DOHH2 (cell line): Measurements from ENCODE around the gene MAPKBP1.

ENCODE experiments used
- H3F3A ChIP-seq: fragments of 200-600 bp; sonication (generic), shearing (Covaris generic); 2 replicates; pipeline ENCODE4 v1.6.0; 2016; ENCODE audit warnings: antibody characterized with exemption, mild to moderate bottlenecking; ENCODE audit not compliant: control insufficient read depth, insufficient read depth
- H3K27ac ChIP-seq: fragments of 200-600 bp; sonication (generic); 2 replicates; pipeline ENCODE4 v1.5.1; 2014; ENCODE audit warnings: low read depth, mild to moderate bottlenecking, low read length, moderate library complexity
- H3K27me3 ChIP-seq: fragments of 200-600 bp; sonication (generic); 2 replicates; pipeline ENCODE4 v1.6.1; 2014; ENCODE audit warnings: mild to moderate bottlenecking, low read length, mixed read lengths; ENCODE audit not compliant: control insufficient read depth
- H3K36me3 ChIP-seq: fragments of 200-600 bp; sonication (generic); 2 replicates; pipeline ENCODE4 v1.6.1; 2014; ENCODE audit warnings: mild to moderate bottlenecking, low read length, moderate library complexity, mixed read lengths; ENCODE audit not compliant: control insufficient read depth
- H3K4me1 ChIP-seq: fragments of 200-600 bp; sonication (generic); 2 replicates; pipeline ENCODE4 v1.6.1; 2014; ENCODE audit warnings: mild to moderate bottlenecking, low read length, mixed read lengths; ENCODE audit not compliant: control insufficient read depth
- H3K4me2 ChIP-seq: fragments of 200-600 bp; sonication (generic); 2 replicates; pipeline ENCODE4 v1.6.0; 2014; ENCODE audit warnings: mild to moderate bottlenecking, low read length, moderate library complexity
- H3K4me3 ChIP-seq: fragments of 200-600 bp; sonication (generic); 2 replicates; pipeline ENCODE4 v1.5.1; 2014; ENCODE audit warnings: mild to moderate bottlenecking, low read length, mixed read lengths
- H3K79me2 ChIP-seq: fragments of 200-600 bp; sonication (generic); 2 replicates; pipeline ENCODE4 v1.6.1; 2014; ENCODE audit warnings: mild to moderate bottlenecking, low read length, mixed read lengths; ENCODE audit not compliant: control insufficient read depth
- H3K9me2 ChIP-seq: fragments of 200-600 bp; sonication (generic); replicated peaks from 2 replicates; pipeline ENCODE4 v1.6.1; 2014; ENCODE audit warnings: mild to moderate bottlenecking, low read length, mixed read lengths; ENCODE audit not compliant: control insufficient read depth
- H3K9me3 ChIP-seq: fragments of 200-600 bp; sonication (generic); 2 replicates; pipeline ENCODE4 v1.6.1; 2014; ENCODE audit warnings: antibody characterized with exemption, low read length, mixed read lengths; ENCODE audit not compliant: control insufficient read depth, insufficient read depth
- H4K20me1 ChIP-seq: fragments of 200-600 bp; sonication (generic); 2 replicates; pipeline ENCODE4 v1.6.0; 2014; ENCODE audit warnings: low read depth, mild to moderate bottlenecking, antibody characterized with exemption, low read length, moderate library complexity; ENCODE audit not compliant: control insufficient read depth, insufficient read depth
- CTCF ChIP-seq: fragments of 200-600 bp; sonication (generic); IDR thresholded peaks from one replicate; pipeline ENCODE4 v1.5.1; 2014; ENCODE audit warnings: antibody characterized with exemption, mild to moderate bottlenecking, low read depth, low read length; ENCODE audit not compliant: poor library complexity, severe bottlenecking
- EZH2phosphoT487 ChIP-seq: fragments of 200-600 bp; sonication (generic); IDR thresholded peaks from 2 replicates; pipeline ENCODE4 v1.6.1; 2017; ENCODE audit warnings: borderline replicate concordance, mild to moderate bottlenecking, antibody characterized with exemption, low read length, moderate library complexity, mixed read lengths

Gene MAPKBP1

GRCh38 chr15:41869770-41870688 is 95.7 kb downstream of the MAPKBP1 start:
- Histone ChIP-seq H3K9me3 (no peaks in the 10 kb centered on the region), H3K4me2 (no peak overlapping the region), H3K4me1 (no peaks in the 10 kb centered on the region; the same call in 1 of the 2 replicates), H4K20me1 (no peaks in the 10 kb centered on the region), H3K36me3 (no peaks in the 10 kb centered on the region), H3K27ac (no peak overlapping the region), H3K9me2 (no peaks in the 10 kb centered on the region), H3F3A (no peaks in the 10 kb centered on the region), H3K4me3 (no peak overlapping the region), H3K27me3 (peaks cover 3% of the 10 kb centered on the region; the same call in 1 of the 2 replicates), H3K79me2 (no peaks in the 10 kb centered on the region)
- TF ChIP-seq EZH2phosphoT487 (no peak), CTCF (no peak)

- Histone ChIP-seq H3K27ac (no peak overlapping the region), H4K20me1 (no peaks in the 10 kb centered on the region), H3K4me3 (no peak overlapping the region), H3K27me3 (peaks cover 3% of the 10 kb centered on the region; the same call in 1 of the 2 replicates), H3K4me1 (peaks cover 5% of the 10 kb centered on the region), H3K9me3 (no peaks in the 10 kb centered on the region), H3K79me2 (no peaks in the 10 kb centered on the region), H3K36me3 (no peaks in the 10 kb centered on the region), H3F3A (no peaks in the 10 kb centered on the region), H3K4me2 (no peak overlapping the region), H3K9me2 (no peaks in the 10 kb centered on the region)
- TF ChIP-seq EZH2phosphoT487 (no peak), CTCF (no peak)
Measured at GRCh38 chr15:41870689-41871081, 96.4 kb downstream of the MAPKBP1 start.

- Histone ChIP-seq H3K4me3 (no peak overlapping the region), H3K27ac (no peak overlapping the region), H3K4me2 (no peak overlapping the region), H3K9me2 (no peaks in the 10 kb centered on the region), H3K27me3 (peaks cover 3% of the 10 kb centered on the region; the same call in 1 of the 2 replicates), H3F3A (0 out of 2 replicates have a peak, but pooled peaks cover 2% of the 10 kb centered on the region), H4K20me1 (no peaks in the 10 kb centered on the region), H3K9me3 (no peaks in the 10 kb centered on the region), H3K4me1 (peaks cover 12% of the 10 kb centered on the region), H3K79me2 (no peaks in the 10 kb centered on the region), H3K36me3 (no peaks in the 10 kb centered on the region)
- TF ChIP-seq CTCF = no peak
- TF ChIP-seq EZH2phosphoT487 = no peak
Measured at GRCh38 chr15:41871175-41871905, 97.1 kb downstream of the MAPKBP1 start.
